H9 (cell line): Measurements from ENCODE around the gene PPP1R9A. TPM values are rescaled to one million over a fixed set of nuclear protein-coding genes. Genes with fewer than 3 reads are reported as not detected.

ENCODE experiments used
- DNase-seq: peaks from one replicate; pipeline ENCODE4 v3.0.0-alpha.2; 2017
- H2AFZ ChIP-seq: one replicate; pipeline ENCODE4 v1.6.1; 2013; ENCODE audit warnings: mild to moderate bottlenecking, low read length, control low read depth, moderate library complexity
- H2AK5ac ChIP-seq: 2 replicates; pipeline ENCODE4 v1.6.1; 2013; ENCODE audit warnings: low read length, control low read depth, mixed read lengths; ENCODE audit not compliant: insufficient read length
- H2BK120ac ChIP-seq: one replicate; pipeline ENCODE4 v1.6.1; 2013; ENCODE audit warnings: low read depth, mild to moderate bottlenecking, low read length, control low read depth, inconsistent platforms; ENCODE audit not compliant: poor library complexity, severe bottlenecking
- H2BK12ac ChIP-seq: 2 replicates; pipeline ENCODE4 v1.6.1; 2013; ENCODE audit warnings: low read length, control low read depth, mixed read lengths, low read depth; ENCODE audit not compliant: insufficient read length
- H2BK15ac ChIP-seq: 2 replicates; pipeline ENCODE4 v1.6.1; 2013; ENCODE audit warnings: low read depth, low read length, control low read depth
- H2BK20ac ChIP-seq: one replicate; pipeline ENCODE4 v1.6.1; 2013; ENCODE audit warnings: low read depth, mild to moderate bottlenecking, low read length, control low read depth, inconsistent platforms; ENCODE audit not compliant: poor library complexity, severe bottlenecking
- H2BK5ac ChIP-seq: 2 replicates; pipeline ENCODE4 v1.6.1; 2013; ENCODE audit warnings: low read length, control low read depth, mixed read lengths; ENCODE audit not compliant: insufficient read length
- H3K14ac ChIP-seq: 2 replicates; pipeline ENCODE4 v1.6.1; 2013; ENCODE audit warnings: low read length, control low read depth; ENCODE audit not compliant: insufficient read depth
- H3K18ac ChIP-seq: 2 replicates; pipeline ENCODE4 v1.6.1; 2013; ENCODE audit warnings: low read depth, mild to moderate bottlenecking, mixed read lengths, low read length, control low read depth; ENCODE audit not compliant: insufficient read length
- H3K23ac ChIP-seq: 2 replicates; pipeline ENCODE4 v1.6.1; 2013; ENCODE audit warnings: low read length, control low read depth, mixed read lengths, low read depth; ENCODE audit not compliant: insufficient read length
- H3K23me2 ChIP-seq: 2 replicates; pipeline ENCODE4 v1.6.1; 2013; ENCODE audit warnings: low read depth, mild to moderate bottlenecking, mixed read lengths, low read length, control low read depth; ENCODE audit not compliant: insufficient read length, poor library complexity, severe bottlenecking
- H3K27ac ChIP-seq: 2 replicates; pipeline ENCODE4 v1.5.1; 2013; ENCODE audit warnings: low read length, control low read depth, mixed read lengths, low read depth; ENCODE audit not compliant: insufficient read length
- H3K27me3 ChIP-seq: 2 replicates; pipeline ENCODE4 v1.6.1; 2013; ENCODE audit warnings: low read length, control low read depth, inconsistent platforms; ENCODE audit not compliant: insufficient read depth
- H3K4ac ChIP-seq: 2 replicates; pipeline ENCODE4 v1.6.1; 2013; ENCODE audit warnings: low read depth, mild to moderate bottlenecking, control low read depth, inconsistent platforms, low read length, moderate library complexity
- H3K4me1 ChIP-seq: 2 replicates; pipeline ENCODE4 v1.6.1; 2013; ENCODE audit warnings: low read length, control low read depth, inconsistent platforms; ENCODE audit not compliant: insufficient read depth
- H3K4me2 ChIP-seq: 2 replicates; pipeline ENCODE4 v1.6.1; 2013; ENCODE audit warnings: low read length, control low read depth, mixed read lengths; ENCODE audit not compliant: insufficient read length, insufficient read depth
- H3K56ac ChIP-seq: 2 replicates; pipeline ENCODE4 v1.6.1; 2013; ENCODE audit warnings: low read depth, mild to moderate bottlenecking, mixed read lengths, low read length, control low read depth; ENCODE audit not compliant: insufficient read length
- H3K79me1 ChIP-seq: 2 replicates; pipeline ENCODE4 v1.6.1; 2013; ENCODE audit warnings: low read depth, mild to moderate bottlenecking, moderate library complexity, low read length, control low read depth, inconsistent platforms; ENCODE audit not compliant: insufficient read depth, poor library complexity, severe bottlenecking
- H3K79me2 ChIP-seq: 2 replicates; pipeline ENCODE4 v1.6.1; 2013; ENCODE audit warnings: low read length, control low read depth, inconsistent platforms; ENCODE audit not compliant: insufficient read depth
- H3K9ac ChIP-seq: 2 replicates; pipeline ENCODE4 v1.6.1; 2013; ENCODE audit warnings: low read length, control low read depth, mixed read lengths; ENCODE audit not compliant: insufficient read length; ENCODE audit errors: extremely low read depth
- H3K9me3 ChIP-seq: one replicate; pipeline ENCODE4 v1.6.1; 2013; ENCODE audit warnings: low read depth, low read length, inconsistent platforms; ENCODE audit not compliant: control insufficient read depth
- H3T11ph ChIP-seq: one replicate; pipeline ENCODE4 v1.6.1; 2013; ENCODE audit warnings: mild to moderate bottlenecking, low read length, control low read depth, inconsistent platforms
- H4K20me1 ChIP-seq: one replicate; pipeline ENCODE4 v1.6.1; 2013; ENCODE audit not compliant: control insufficient read depth, insufficient read length, insufficient read depth
- H4K5ac ChIP-seq: 2 replicates; pipeline ENCODE4 v1.6.1; 2013; ENCODE audit warnings: low read depth, mild to moderate bottlenecking, mixed read lengths, low read length, control low read depth; ENCODE audit not compliant: insufficient read length
- H4K8ac ChIP-seq: replicated peaks from 2 replicates; pipeline ENCODE4 v1.6.1; 2013; ENCODE audit warnings: low read length, control low read depth, mixed read lengths, low read depth; ENCODE audit not compliant: insufficient read length
- H4K91ac ChIP-seq: 2 replicates; pipeline ENCODE4 v1.6.1; 2013; ENCODE audit warnings: low read depth, mild to moderate bottlenecking, moderate library complexity, mixed read lengths, low read length, control low read depth; ENCODE audit not compliant: insufficient read length
- H3K27ac Mint-ChIP-seq, 3 experiments: 2 replicates in 2 of 3; 3 replicates in 1 of 3; pipeline ENCODE4 v1.8.0; 2020 to 2021; ENCODE audit warnings: mixed read lengths in 3 of 3, mild to moderate bottlenecking in 1 of 3, moderate library complexity in 1 of 3
- H3K27me3 Mint-ChIP-seq: 2 replicates; pipeline ENCODE4 v1.8.0; 2021; ENCODE audit warnings: low read depth, mild to moderate bottlenecking, moderate library complexity, mixed read lengths
- H3K36me3 Mint-ChIP-seq, 3 experiments: 2 replicates in 2 of 3; 3 replicates in 1 of 3; pipeline ENCODE4 v1.8.0; 2020 to 2021; ENCODE audit warnings: low read depth in 3 of 3, mixed read lengths in 3 of 3; ENCODE audit not compliant: insufficient read depth in 1 of 3
- H3K4me1 Mint-ChIP-seq, 2 experiments: 2 replicates each; pipeline ENCODE4 v1.8.0; 2020; ENCODE audit warnings: mixed read lengths in 2 of 2
- H3K4me3 Mint-ChIP-seq, 2 experiments: 2 replicates in 1 of 2; 3 replicates in 1 of 2; pipeline ENCODE4 v1.8.0; 2020 to 2021; ENCODE audit warnings: mild to moderate bottlenecking in 2 of 2, mixed read lengths in 2 of 2, moderate library complexity in 1 of 2
- H3K9me3 Mint-ChIP-seq, 2 experiments: 2 replicates in 1 of 2; 3 replicates in 1 of 2; pipeline ENCODE4 v1.8.0; 2020; ENCODE audit warnings: mild to moderate bottlenecking in 2 of 2, mixed read lengths in 2 of 2, moderate library complexity in 1 of 2
- total RNA-seq: library from RNA; stranded (reverse); gene quantifications from 2 replicates; pipeline ENCODE4 v1.2.1, GENCODE V29; 2021
- TF ChIP-seq, protein P1 (sequence below): fragments of 200-600 bp; sonication (generic); conservative IDR thresholded peaks from 3 replicates; pipeline ENCODE4 v1.8.0; 2021; ENCODE audit warnings: antibody characterized with exemption, mild to moderate bottlenecking

Gene PPP1R9A
- total RNA-seq, 1 experiment from 2014 or later, result 17.0 TPM

GRCh38 chr7:94928168-94928707 lies 20.8 kb downstream of the PPP1R9A start:
- Histone ChIP-seq H3K14ac (no peak overlapping the region), H4K20me1 (no peaks in the 10 kb centered on the region), H2AFZ (no peak overlapping the region), H3K79me1 (peaks cover 2% of the 10 kb centered on the region), H3K9me3 (no peaks in the 10 kb centered on the region), H3K27me3 (no peaks in the 10 kb centered on the region), H3T11ph (no peak overlapping the region), H4K91ac (no peak overlapping the region), H3K79me2 (peaks cover 2% of the 10 kb centered on the region; the same call in 1 of the 2 replicates), H3K4me2 (no peak overlapping the region), H2AK5ac (no peak overlapping the region), H3K9ac (no peak overlapping the region), H3K23me2 (no peaks in the 10 kb centered on the region), H2BK120ac (no peak overlapping the region), H2BK15ac (no peak overlapping the region), H2BK5ac (no peak overlapping the region), H3K18ac (no peak overlapping the region), H3K56ac (no peak overlapping the region), H2BK12ac (no peak overlapping the region), H2BK20ac (no peak overlapping the region), H3K23ac (no peak overlapping the region), H3K27ac (no peak overlapping the region), H3K4ac (no peak overlapping the region), H4K8ac (no peak overlapping the region), H4K5ac (no peak overlapping the region), H3K4me1 (no peaks in the 10 kb centered on the region)
- peaks cover 7% of the 10 kb centered on the region in 2 experiments for H3K4me1 Mint-ChIP-seq
- H3K36me3 Mint-ChIP-seq, result no peaks in the 10 kb centered on the region
- H3K4me3 Mint-ChIP-seq, result no peak overlapping the region
- H3K27me3 Mint-ChIP-seq, result no peaks in the 10 kb centered on the region
- H3K27ac Mint-ChIP-seq, result peak overlapping the region in 1 of 3 experiments; percentile 2; a peak in 1 of 7 replicates
- H3K9me3 Mint-ChIP-seq, result no peaks in the 10 kb centered on the region
- TF ChIP-seq, protein P1, sequence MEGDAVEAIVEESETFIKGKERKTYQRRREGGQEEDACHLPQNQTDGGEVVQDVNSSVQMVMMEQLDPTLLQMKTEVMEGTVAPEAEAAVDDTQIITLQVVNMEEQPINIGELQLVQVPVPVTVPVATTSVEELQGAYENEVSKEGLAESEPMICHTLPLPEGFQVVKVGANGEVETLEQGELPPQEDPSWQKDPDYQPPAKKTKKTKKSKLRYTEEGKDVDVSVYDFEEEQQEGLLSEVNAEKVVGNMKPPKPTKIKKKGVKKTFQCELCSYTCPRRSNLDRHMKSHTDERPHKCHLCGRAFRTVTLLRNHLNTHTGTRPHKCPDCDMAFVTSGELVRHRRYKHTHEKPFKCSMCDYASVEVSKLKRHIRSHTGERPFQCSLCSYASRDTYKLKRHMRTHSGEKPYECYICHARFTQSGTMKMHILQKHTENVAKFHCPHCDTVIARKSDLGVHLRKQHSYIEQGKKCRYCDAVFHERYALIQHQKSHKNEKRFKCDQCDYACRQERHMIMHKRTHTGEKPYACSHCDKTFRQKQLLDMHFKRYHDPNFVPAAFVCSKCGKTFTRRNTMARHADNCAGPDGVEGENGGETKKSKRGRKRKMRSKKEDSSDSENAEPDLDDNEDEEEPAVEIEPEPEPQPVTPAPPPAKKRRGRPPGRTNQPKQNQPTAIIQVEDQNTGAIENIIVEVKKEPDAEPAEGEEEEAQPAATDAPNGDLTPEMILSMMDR, result no peak
- no peak for DNase-seq
